Natural killer cell treated with Interleukin-12 subunit alpha and Interleukin-12 subunit beta and Interleukin-15 and Interleukin-18, amount 100 ng/mL, for 72 hours (primary cell): ENCODE results near the gene UQCC5. TPM values are rescaled to one million over a fixed set of nuclear protein-coding genes. Genes with fewer than 3 reads are reported as not detected.

Experiments
- ATAC-seq, 2 donors: fragments of 150-1000 bp; cut with Tn5 transposase in 1 of 2; sonication (Bioruptor Pico), chemical (Tn5 transposase) in 1 of 2; 2 replicates each; pipeline ENCODE4 v1.10.0; 2021
- DNase-seq: peaks from one replicate; pipeline ENCODE4 v3.0.0; 2022; ENCODE audit warnings: low spot score
- H3K27ac Mint-ChIP-seq, 2 donors: 1 replicate in 1 of 2; 2 replicates in 1 of 2; pipeline ENCODE4 v1.8.0; 2022; ENCODE audit warnings: mixed read lengths in 2 of 2, mild to moderate bottlenecking in 1 of 2, moderate library complexity in 1 of 2
- H3K27me3 Mint-ChIP-seq, 2 donors: 1 replicate in 1 of 2; 2 replicates in 1 of 2; pipeline ENCODE4 v1.8.0; 2022; ENCODE audit warnings: mixed read lengths in 2 of 2
- H3K36me3 Mint-ChIP-seq: one replicate; pipeline ENCODE4 v1.8.0; 2022; ENCODE audit warnings: mixed read lengths
- H3K4me1 Mint-ChIP-seq, 2 donors: 1 replicate in 1 of 2; 2 replicates in 1 of 2; pipeline ENCODE4 v1.8.0; 2022; ENCODE audit warnings: low read depth in 2 of 2, mixed read lengths in 2 of 2, mild to moderate bottlenecking in 1 of 2
- H3K4me3 Mint-ChIP-seq: one replicate; pipeline ENCODE4 v1.8.0; 2022; ENCODE audit warnings: mixed read lengths
- H3K9me3 Mint-ChIP-seq: 2 replicates; pipeline ENCODE4 v1.8.0; 2022; ENCODE audit warnings: mixed read lengths
- total RNA-seq, 2 donors: library from RNA; stranded (reverse); gene quantifications; one replicate each; pipeline ENCODE4 v1.2.3, GENCODE V29; 2022

UQCC5 gene
- total RNA-seq, 2 donors from 2014 or later: 6.7 to 18.0 TPM

GRCh38 chr3:52546111-52546901, 9.9 kb downstream of the UQCC5 start:
- Mint-ChIP-seq H3K27ac (no peak overlapping the region), H3K4me3 (no peak overlapping the region), H3K4me1 (no peaks in the 10 kb centered on the region), H3K36me3 (no peaks in the 10 kb centered on the region), H3K9me3 (no peaks in the 10 kb centered on the region), H3K27me3 (no peaks in the 10 kb centered on the region)
- ATAC-seq (no peak), DNase-seq (no peak)

DNA sequence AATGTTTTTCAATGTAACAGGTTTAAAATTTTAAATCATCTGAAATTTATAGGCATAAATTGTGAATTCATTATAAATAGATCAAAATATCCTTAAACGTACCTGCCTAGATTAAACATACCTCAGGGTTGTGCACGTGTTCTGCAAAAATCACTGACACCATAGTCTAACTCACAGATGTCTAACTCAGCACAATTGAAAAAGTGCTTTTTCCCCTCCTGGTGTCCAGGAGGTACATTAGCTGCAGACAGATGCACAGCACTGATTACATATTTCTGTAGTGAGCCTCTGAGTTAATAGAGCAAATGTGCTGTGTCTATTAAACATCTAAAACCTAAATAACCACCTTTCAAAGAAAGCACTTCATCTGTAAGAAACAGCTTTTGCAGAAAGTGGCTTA, 10.7 kb downstream of the UQCC5 start:
- H3K36me3 Mint-ChIP-seq: no peaks in the 10 kb centered on the region
- no peaks in the 10 kb centered on the region for H3K9me3 Mint-ChIP-seq
- no peak overlapping the region for H3K27ac Mint-ChIP-seq
- DNase-seq (no peak), ATAC-seq (no peak)
- H3K4me3 Mint-ChIP-seq: no peak overlapping the region
- no peaks in the 10 kb centered on the region for H3K27me3 Mint-ChIP-seq
- H3K4me1 Mint-ChIP-seq: no peaks in the 10 kb centered on the region

GRCh38 chr3:52551118-52551517, 14.7 kb downstream of the UQCC5 start:
- no peaks in the 10 kb centered on the region for H3K27me3 Mint-ChIP-seq
- ATAC-seq (no peak), DNase-seq (no peak)
- no peaks in the 10 kb centered on the region for H3K9me3 Mint-ChIP-seq
- H3K36me3 Mint-ChIP-seq: no peaks in the 10 kb centered on the region
- no peaks in the 10 kb centered on the region for H3K4me1 Mint-ChIP-seq
- no peak overlapping the region for H3K4me3 Mint-ChIP-seq
- no peak overlapping the region for H3K27ac Mint-ChIP-seq

GRCh38 chr3:52552089-52552488, 15.7 kb downstream of the UQCC5 start:
- H3K4me3 Mint-ChIP-seq: no peak overlapping the region
- DNase-seq: no peak
- H3K36me3 Mint-ChIP-seq: no peaks in the 10 kb centered on the region
- no peak overlapping the region for H3K27ac Mint-ChIP-seq
- no peaks in the 10 kb centered on the region for H3K9me3 Mint-ChIP-seq
- no peak for ATAC-seq
- H3K27me3 Mint-ChIP-seq: no peaks in the 10 kb centered on the region
- H3K4me1 Mint-ChIP-seq: no peaks in the 10 kb centered on the region

DNA sequence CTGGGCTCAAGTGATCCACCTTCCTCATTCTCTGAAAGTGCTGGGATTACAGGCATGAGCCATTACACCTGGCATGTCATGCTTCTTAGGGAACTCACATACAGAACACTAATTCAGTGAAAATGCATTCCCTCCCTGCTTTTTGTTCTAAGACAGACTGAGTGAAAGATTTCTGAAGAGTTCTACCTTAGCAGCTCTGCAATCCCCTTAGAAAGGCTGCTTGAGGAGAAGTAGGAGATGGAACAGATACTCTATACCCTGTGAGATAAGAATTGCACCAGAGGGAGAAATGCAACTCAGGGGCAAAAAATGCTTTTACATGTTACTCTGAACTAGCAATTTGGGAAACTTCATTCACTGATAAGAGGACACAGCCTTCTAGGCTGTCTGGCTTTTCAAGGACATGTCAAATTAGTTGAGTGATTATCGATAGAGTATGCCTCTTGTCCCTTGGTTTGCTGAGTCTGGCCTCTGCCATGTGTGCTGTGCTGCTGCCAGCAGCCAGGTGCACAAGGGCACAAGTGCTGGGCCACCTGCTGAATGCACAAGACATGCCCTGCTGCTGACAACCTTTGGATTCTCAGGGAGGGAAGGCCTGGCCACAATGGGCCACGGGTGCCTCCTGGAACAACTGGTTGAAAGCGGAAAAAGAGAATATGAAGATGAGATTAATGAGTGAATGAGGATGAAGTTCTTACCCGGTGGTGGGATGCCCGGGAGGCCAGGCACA, 17.8 kb downstream of the UQCC5 start:
- no peaks in the 10 kb centered on the region for H3K4me1 Mint-ChIP-seq
- no peak overlapping the region for H3K4me3 Mint-ChIP-seq
- H3K27me3 Mint-ChIP-seq: no peaks in the 10 kb centered on the region
- DNase-seq (no peak), ATAC-seq (no peak)
- no peaks in the 10 kb centered on the region for H3K9me3 Mint-ChIP-seq
- H3K27ac Mint-ChIP-seq: no peak overlapping the region
- peaks cover 4% of the 10 kb centered on the region for H3K36me3 Mint-ChIP-seq

GRCh38 chr3:52555056-52555455, 18.7 kb downstream of the UQCC5 start:
- no peak for ATAC-seq
- peaks cover 6% of the 10 kb centered on the region for H3K36me3 Mint-ChIP-seq
- H3K4me1 Mint-ChIP-seq: peaks cover 0 to under 1% of the 10 kb centered on the region in 2 donors

DNA sequence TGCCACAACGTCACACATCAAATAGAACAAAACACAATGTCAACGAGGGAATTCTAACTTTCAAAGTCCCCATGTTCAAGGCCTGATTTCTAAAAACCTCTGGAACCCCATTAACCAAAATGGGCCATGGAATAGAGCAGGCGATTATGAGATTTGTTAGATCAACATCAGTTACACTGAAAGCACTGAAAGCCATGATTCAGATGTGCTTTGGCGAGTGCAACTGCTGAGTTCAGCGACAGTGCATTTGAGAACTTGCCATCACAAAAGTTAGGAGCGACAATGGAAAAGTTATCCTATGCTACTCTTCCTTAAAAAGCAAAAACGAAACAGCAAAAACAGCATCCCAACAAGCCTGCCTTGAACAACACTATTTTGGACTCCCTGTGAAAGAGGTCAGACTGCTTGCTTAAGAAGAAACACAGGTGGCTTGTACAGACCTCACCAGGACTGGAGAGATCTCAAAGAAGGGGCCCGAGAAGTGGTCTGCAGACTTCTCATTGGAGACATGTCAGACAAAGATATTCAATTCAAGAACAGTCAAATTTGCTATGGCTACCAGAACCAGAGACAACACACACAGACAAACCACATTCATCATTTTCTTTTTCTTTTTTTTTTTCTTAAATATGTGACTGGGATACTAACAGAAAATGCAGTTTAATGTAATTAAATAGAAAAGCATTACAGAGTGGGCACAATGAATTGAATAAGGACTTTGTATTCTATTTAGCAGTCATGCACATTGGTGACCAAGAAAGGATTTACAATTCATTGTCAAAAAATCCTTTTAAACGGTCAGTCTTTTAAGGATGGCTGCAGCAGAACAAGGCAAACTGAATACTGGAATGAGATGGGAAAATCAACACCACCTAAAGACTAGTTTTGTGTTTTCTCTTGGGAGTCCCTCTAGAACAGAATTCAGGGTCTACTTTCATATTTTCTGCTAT, 20.9 kb downstream of the UQCC5 start:
- no peak for DNase-seq
- H3K27ac Mint-ChIP-seq: no peak overlapping the region
- no peaks in the 10 kb centered on the region for H3K9me3 Mint-ChIP-seq

More at GRCh38 chr3:52555056-52555455, 18.7 kb downstream of the UQCC5 start:
- Mint-ChIP-seq H3K4me3 (no peak overlapping the region), H3K27me3 (no peaks in the 10 kb centered on the region), H3K9me3 (no peaks in the 10 kb centered on the region), H3K27ac (no peak overlapping the region)
- no peak for DNase-seq

DNA sequence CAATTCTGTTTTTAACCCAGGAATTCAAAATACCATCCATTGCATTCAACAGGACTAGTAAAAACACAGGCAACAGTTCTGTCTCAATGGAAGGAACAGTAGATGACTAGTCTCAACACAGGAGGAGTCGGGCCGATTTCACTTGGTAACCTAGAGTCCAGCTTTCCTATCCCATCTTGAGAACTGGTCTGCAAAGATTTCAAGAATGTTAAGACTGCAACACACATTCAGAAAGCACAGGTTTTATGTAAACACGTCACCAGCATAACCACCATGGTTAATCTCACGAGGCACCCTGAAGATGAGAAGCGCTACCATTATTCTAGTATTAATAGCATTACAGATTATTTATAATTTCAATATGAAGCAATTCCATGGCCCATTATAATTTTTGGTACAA, 22.0 kb downstream of the UQCC5 start:
- Mint-ChIP-seq H3K4me1 (peaks cover 0 to 2% of the 10 kb centered on the region in 2 donors), H3K36me3 (peaks cover 15% of the 10 kb centered on the region), H3K4me3 (no peak overlapping the region), H3K27me3 (no peaks in the 10 kb centered on the region), H3K27ac (no peak overlapping the region), H3K9me3 (no peaks in the 10 kb centered on the region)
- DNase-seq (no peak), ATAC-seq (no peak)

More for the DNA sequence above, 20.9 kb downstream of the UQCC5 start:
- Mint-ChIP-seq H3K27me3 (no peaks in the 10 kb centered on the region), H3K4me1 (peaks cover 0 to 2% of the 10 kb centered on the region in 2 donors), H3K36me3 (peaks cover 11% of the 10 kb centered on the region), H3K4me3 (no peak overlapping the region)
- ATAC-seq: no peak

DNA sequence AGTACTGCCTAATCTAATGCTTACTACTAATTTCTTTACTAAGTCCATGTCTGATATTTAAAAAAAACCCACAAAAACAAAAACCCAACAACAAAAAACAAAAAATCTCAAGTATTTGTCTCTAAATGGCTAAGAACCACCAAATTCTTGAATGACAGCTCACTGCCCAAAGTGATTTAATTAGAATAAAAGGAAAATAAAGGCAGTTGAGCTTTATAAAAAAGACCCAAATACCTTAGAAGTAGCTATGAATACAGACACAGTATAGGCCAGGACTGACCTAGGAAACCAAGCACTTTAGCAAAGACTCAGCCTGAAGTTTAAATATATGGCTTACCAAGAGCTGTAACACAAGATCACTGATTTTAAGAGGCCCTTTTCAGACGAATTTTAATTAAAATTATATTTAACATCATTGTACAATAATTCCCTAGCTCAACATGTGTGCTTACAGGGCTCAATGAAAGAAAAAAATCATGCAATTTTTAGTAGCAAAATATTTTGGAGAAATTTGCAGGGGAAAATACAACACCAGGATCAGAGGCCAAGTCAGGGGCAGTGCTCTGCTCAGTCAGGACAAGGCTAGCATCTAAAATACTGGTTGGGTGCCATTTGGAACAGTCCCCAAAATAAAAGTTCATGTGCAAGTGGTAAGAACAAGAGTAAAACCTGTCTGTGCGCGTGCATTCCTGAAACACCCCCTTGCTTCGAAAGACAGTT, 24.8 kb downstream of the UQCC5 start:
- Mint-ChIP-seq H3K36me3 (peaks cover 18% of the 10 kb centered on the region), H3K4me1 (peaks cover 0 to 2% of the 10 kb centered on the region in 2 donors), H3K27me3 (no peaks in the 10 kb centered on the region), H3K27ac (no peak overlapping the region), H3K4me3 (no peak overlapping the region), H3K9me3 (no peaks in the 10 kb centered on the region)
- DNase-seq: no peak
- ATAC-seq: no peak

- no peak for DNase-seq
- Mint-ChIP-seq H3K4me1 (peaks cover 0 to 5% of the 10 kb centered on the region in 2 donors), H3K27ac (no peak overlapping the region), H3K36me3 (peaks cover 18% of the 10 kb centered on the region), H3K27me3 (no peaks in the 10 kb centered on the region), H3K9me3 (no peaks in the 10 kb centered on the region), H3K4me3 (no peak overlapping the region)
- no peak for ATAC-seq
These were observed 27.6 kb downstream of the UQCC5 start for GRCh38 chr3:52563984-52564383.

GRCh38 chr3:52568069-52568468, 31.7 kb downstream of the UQCC5 start:
- no peak for ATAC-seq
- H3K9me3 Mint-ChIP-seq: no peaks in the 10 kb centered on the region
- no peak for DNase-seq
- no peak overlapping the region for H3K27ac Mint-ChIP-seq
- peaks cover 0 to 3% of the 10 kb centered on the region in 2 donors for H3K4me1 Mint-ChIP-seq
- no peak overlapping the region for H3K4me3 Mint-ChIP-seq
- no peaks in the 10 kb centered on the region for H3K27me3 Mint-ChIP-seq
- H3K36me3 Mint-ChIP-seq: peaks cover 10% of the 10 kb centered on the region

GRCh38 chr3:52570076-52570475, 33.7 kb downstream of the UQCC5 start:
- Mint-ChIP-seq H3K36me3 (peaks cover 16% of the 10 kb centered on the region), H3K27me3 (no peaks in the 10 kb centered on the region), H3K4me3 (no peak overlapping the region), H3K9me3 (no peaks in the 10 kb centered on the region), H3K27ac (no peak overlapping the region), H3K4me1 (peaks cover 0 to 6% of the 10 kb centered on the region in 2 donors)
- DNase-seq (no peak), ATAC-seq (no peak)

DNA sequence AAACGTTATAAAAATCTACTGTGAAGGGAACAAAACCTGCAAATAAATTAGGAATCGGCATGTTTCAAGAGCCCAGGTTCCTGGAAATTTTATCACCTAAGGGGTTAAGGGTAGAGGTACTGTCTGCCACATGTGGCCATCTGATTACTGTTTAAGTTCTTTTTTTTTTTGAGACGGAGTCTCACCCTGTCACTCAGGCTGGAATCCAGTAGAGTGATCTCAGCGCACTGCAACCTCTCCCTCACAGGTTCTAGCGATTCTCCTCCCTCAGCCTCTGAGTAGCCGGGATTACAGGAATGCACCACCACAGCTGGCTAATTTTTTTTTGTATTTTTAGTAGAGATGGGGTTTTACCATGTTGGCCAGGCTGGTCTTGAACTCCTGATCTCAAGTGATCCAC, 35.8 kb downstream of the UQCC5 start:
- no peaks in the 10 kb centered on the region for H3K27me3 Mint-ChIP-seq
- ATAC-seq (no peak), DNase-seq (no peak)
- no peak overlapping the region for H3K4me3 Mint-ChIP-seq
- no peak overlapping the region for H3K27ac Mint-ChIP-seq
- peaks cover 20% of the 10 kb centered on the region for H3K36me3 Mint-ChIP-seq
- H3K9me3 Mint-ChIP-seq: no peaks in the 10 kb centered on the region
- H3K4me1 Mint-ChIP-seq: peaks cover 0 to 3% of the 10 kb centered on the region in 2 donors
